ENCODE measurements around the gene RUVBL2. TPM values are rescaled to one million over a fixed set of nuclear protein-coding genes. Genes with fewer than 3 reads are reported as not detected.

RUVBL2 gene
- total RNA-seq, 1 experiment from 2014 or later: 130 TPM

GRCh38 chr19:48992581-48993174, 1.0 kb upstream of the RUVBL2 start:
- Histone ChIP-seq H4K8ac (replicated peaks; ENCODE audit: insufficient read length, low read depth, low read length) (no peak overlapping the region), H3K18ac (ENCODE audit: insufficient read length, low read depth, low read length) (peak overlapping the region; percentile 21), H3K79me1 (ENCODE audit: insufficient read depth, low read depth, low read length, poor library complexity, severe bottlenecking) (no peaks in the 10 kb centered on the region), H2BK20ac (ENCODE audit: low read depth, low read length, poor library complexity, severe bottlenecking) (no peak overlapping the region), H3K56ac (ENCODE audit: insufficient read length, low read depth, low read length) (no peak overlapping the region), H2AFZ (ENCODE audit: low read length) (no peak overlapping the region), H3K9me3 (ENCODE audit: control insufficient read depth, low read depth, low read length) (no peaks in the 10 kb centered on the region), H3K4ac (ENCODE audit: low read depth, low read length) (no peak overlapping the region), H3K27ac (ENCODE audit: insufficient read length, low read depth, low read length) (no peak overlapping the region), H3T11ph (ENCODE audit: low read length) (no peak overlapping the region), H3K23me2 (ENCODE audit: insufficient read length, low read depth, low read length, poor library complexity, severe bottlenecking) (peaks cover 8% of the 10 kb centered on the region), H2BK120ac (ENCODE audit: low read depth, low read length, poor library complexity, severe bottlenecking) (no peak overlapping the region), H3K79me2 (ENCODE audit: insufficient read depth, low read length) (peaks cover 9% of the 10 kb centered on the region; the same call in 1 of the 2 replicates), H4K5ac (ENCODE audit: insufficient read length, low read depth, low read length) (no peak overlapping the region), H3K4me1 (ENCODE audit: insufficient read depth, low read length) (no peaks in the 10 kb centered on the region; the same call in 1 of the 2 replicates), H3K27me3 (ENCODE audit: insufficient read depth, low read length) (no peaks in the 10 kb centered on the region), H3K23ac (ENCODE audit: insufficient read length, low read depth, low read length) (no peak overlapping the region), H2AK5ac (ENCODE audit: insufficient read length, low read length) (no peak overlapping the region), H3K14ac (ENCODE audit: insufficient read depth, low read length) (peak overlapping the region; percentile 82), H2BK12ac (ENCODE audit: insufficient read length, low read depth, low read length) (no peak overlapping the region), H4K20me1 (ENCODE audit: control insufficient read depth, insufficient read depth, insufficient read length) (no peaks in the 10 kb centered on the region), H4K91ac (ENCODE audit: insufficient read length, low read depth, low read length) (no peak overlapping the region), H3K9ac (ENCODE audit: extremely low read depth, insufficient read length, low read length) (peak overlapping the region; percentile 69), H2BK15ac (ENCODE audit: low read depth, low read length) (no peak overlapping the region), H3K4me2 (ENCODE audit: insufficient read depth, insufficient read length, low read length) (peak overlapping the region; percentile 80), H2BK5ac (ENCODE audit: insufficient read length, low read length) (no peak overlapping the region)
- peaks cover 31 to 36% of the 10 kb centered on the region in 2 experiments for H3K4me1 Mint-ChIP-seq
- peak overlapping the region; percentile 93 to 95 for H3K4me3 Mint-ChIP-seq
- peak; percentile 34 for DNase-seq
- peak overlapping the region; percentile 5 to 98 (median 73); a peak in 6 of 7 replicates for H3K27ac Mint-ChIP-seq
- no peaks in the 10 kb centered on the region for H3K27me3 Mint-ChIP-seq (ENCODE audit: low read depth)
- no peak for TF ChIP-seq CTCF (conservative IDR thresholded peaks at IDR 0.05)
- no CpG with 5 or more reads among the region's 20 CpGs for WGBS (ENCODE audit: extremely low coverage, insufficient read length, low lambda C conversion rate)
- H3K9me3 Mint-ChIP-seq: no peaks in the 10 kb centered on the region
- H3K36me3 Mint-ChIP-seq (ENCODE audit: insufficient read depth in 1 of 3, low read depth in 3 of 3): peaks cover 15 to 30% (median 30%) of the 10 kb centered on the region in 3 experiments

Measured in H9 (cell line).